PFSK-1 (cell line): Measurements from ENCODE around the gene NAT9.

Source experiments
- FOXP2 ChIP-seq: optimal IDR thresholded peaks from 2 replicates; pipeline ENCODE3; 2011; ENCODE audit warnings: borderline replicate concordance, control low read depth, inconsistent platforms; ENCODE audit not compliant: insufficient read depth; ENCODE audit errors: extremely low read length, extremely low read depth
- POLR2AphosphoS5 ChIP-seq: IDR thresholded peaks from 2 replicates; pipeline ENCODE4 v1.6.1; 2012; ENCODE audit warnings: low read depth, mild to moderate bottlenecking, control low read depth, low read length, moderate library complexity
- REST ChIP-seq, 2 experiments: IDR thresholded peaks; 2 replicates each; pipeline versions ENCODE4 v1.6.1 to v1.8.0; 2011 to 2012; ENCODE audit warnings: low read depth in 2 of 2, low read length in 2 of 2, control low read depth in 1 of 2, inconsistent platforms in 1 of 2, mild to moderate bottlenecking in 1 of 2, moderate library complexity in 1 of 2; ENCODE audit not compliant: insufficient read depth in 1 of 2
- SIN3A ChIP-seq: IDR thresholded peaks from 2 replicates; pipeline ENCODE4 v1.6.1; 2012; ENCODE audit warnings: mild to moderate bottlenecking, low read length, moderate library complexity, borderline replicate concordance; ENCODE audit not compliant: insufficient read depth
- TAF1 ChIP-seq: IDR thresholded peaks from 2 replicates; pipeline ENCODE4 v1.6.1; 2012; ENCODE audit warnings: low read length, control low read depth, borderline replicate concordance; ENCODE audit not compliant: insufficient read depth

The NAT9 gene

GRCh38 chr17:74730491-74731346, 45.4 kb downstream of the NAT9 start:
- TF ChIP-seq TAF1 (no peak), FOXP2 (no peak), REST (IDR thresholded peaks at IDR 0.05; ENCODE audit: insufficient read depth in 1 of 2, low read depth in 2 of 2, low read length in 2 of 2) (no peak), POLR2AphosphoS5 (no peak), SIN3A (no peak)

GRCh38 chr17:74729866-74730265, 46.3 kb downstream of the NAT9 start:
- no peak for TF ChIP-seq TAF1
- no peak for TF ChIP-seq POLR2AphosphoS5
- no peak for TF ChIP-seq REST (IDR thresholded peaks at IDR 0.05; ENCODE audit: insufficient read depth in 1 of 2, low read depth in 2 of 2, low read length in 2 of 2)
- no peak for TF ChIP-seq SIN3A
- no peak for TF ChIP-seq FOXP2

GRCh38 chr17:74729368-74729767, 46.8 kb downstream of the NAT9 start:
- no peak for TF ChIP-seq FOXP2
- TF ChIP-seq SIN3A = no peak
- no peak for TF ChIP-seq TAF1
- no peak for TF ChIP-seq REST (IDR thresholded peaks at IDR 0.05; ENCODE audit: insufficient read depth in 1 of 2, low read depth in 2 of 2, low read length in 2 of 2)
- no peak for TF ChIP-seq POLR2AphosphoS5

GRCh38 chr17:74728702-74729075, 47.5 kb downstream of the NAT9 start:
- TF ChIP-seq SIN3A (no peak), FOXP2 (no peak), REST (IDR thresholded peaks at IDR 0.05; ENCODE audit: insufficient read depth in 1 of 2, low read depth in 2 of 2, low read length in 2 of 2) (no peak), POLR2AphosphoS5 (no peak), TAF1 (no peak)
